Epithelial cell of esophagus (primary cell): ENCODE results near the gene PFDN2.

Experiments
- DNase-seq: peaks from one replicate; pipeline ENCODE4 v3.0.0; 2010; ENCODE audit warnings: low read depth
- H3K4me3 ChIP-seq: 2 replicates; pipeline ENCODE4 v1.5.1; 2011; ENCODE audit warnings: mild to moderate bottlenecking, low read length, control low read depth
- CTCF ChIP-seq: IDR thresholded peaks from 2 replicates; pipeline ENCODE4 v1.5.1; 2011; ENCODE audit warnings: low read depth, mild to moderate bottlenecking, low read length, control low read depth, inconsistent platforms; ENCODE audit not compliant: insufficient read depth; ENCODE audit errors: missing control alignments

PFDN2 gene

GRCh38 chr1:161089251-161089924 is 28.4 kb downstream of the PFDN2 start, which contains the start of gene NECTIN4:
Gene NECTIN4, minus strand, starts transcription at chr1:161089558. Its CDS starts 262 bp downstream, at chr1:161089296.
- no peak for TF ChIP-seq CTCF
- H3K4me3 ChIP-seq: peak within 1 kb of the TSS; percentile 88
- peak; percentile 93 for DNase-seq

- DNase-seq: peak; percentile 87
- peak overlapping the region; percentile 88 for H3K4me3 ChIP-seq
- no peak for TF ChIP-seq CTCF
Observed at GRCh38 chr1:161088587-161089110, 29.2 kb downstream of the PFDN2 start.

- peak overlapping the region; percentile 88 for H3K4me3 ChIP-seq
- peak; percentile 27 for DNase-seq
- TF ChIP-seq CTCF: no peak
Observed at GRCh38 chr1:161086457-161086856, 31.4 kb downstream of the PFDN2 start.

GRCh38 chr1:161085165-161085564 is 32.7 kb downstream of the PFDN2 start:
- peak overlapping the region; percentile 88 for H3K4me3 ChIP-seq
- peak; percentile 31 for DNase-seq
- no peak for TF ChIP-seq CTCF

GRCh38 chr1:161084597-161084988 is 33.2 kb downstream of the PFDN2 start:
- no peak for TF ChIP-seq CTCF
- DNase-seq: no peak
- H3K4me3 ChIP-seq: peak overlapping the region; percentile 88

GRCh38 chr1:161083748-161084596 is 33.9 kb downstream of the PFDN2 start:
- no peak for TF ChIP-seq CTCF
- peak; percentile 45 for DNase-seq

More at GRCh38 chr1:161083748-161084596, 33.9 kb downstream of the PFDN2 start:
- peak overlapping the region; percentile 88 for H3K4me3 ChIP-seq
